Fibroblast of skin of left quadriceps (primary cell): ENCODE data around the gene SYNPO2.
"Not testable (repeated sequence)": the region's sequence is repeated elsewhere in the genome, so short reads cannot be mapped to it uniquely, and the experiment has no call there.

Experiments
- DNase-seq, 2 experiments: peaks; one replicate each; pipeline ENCODE4 v3.0.0-alpha.2; 2013; ENCODE audit warnings: low read depth in 2 of 2

Gene SYNPO2

GRCh38 chr4:118878507-118878906 lies 10.1 kb upstream of the SYNPO2 start:
- not testable (repeated sequence) for DNase-seq

- DNase-seq, result no peak
Measured at GRCh38 chr4:118879409-118879808, 9.2 kb upstream of the SYNPO2 start.

- DNase-seq, result no peak
Measured at GRCh38 chr4:118881512-118882146, 7.0 kb upstream of the SYNPO2 start.

GRCh38 chr4:118883861-118884260 lies 4.8 kb upstream of the SYNPO2 start:
- DNase-seq, result no peak

DNA sequence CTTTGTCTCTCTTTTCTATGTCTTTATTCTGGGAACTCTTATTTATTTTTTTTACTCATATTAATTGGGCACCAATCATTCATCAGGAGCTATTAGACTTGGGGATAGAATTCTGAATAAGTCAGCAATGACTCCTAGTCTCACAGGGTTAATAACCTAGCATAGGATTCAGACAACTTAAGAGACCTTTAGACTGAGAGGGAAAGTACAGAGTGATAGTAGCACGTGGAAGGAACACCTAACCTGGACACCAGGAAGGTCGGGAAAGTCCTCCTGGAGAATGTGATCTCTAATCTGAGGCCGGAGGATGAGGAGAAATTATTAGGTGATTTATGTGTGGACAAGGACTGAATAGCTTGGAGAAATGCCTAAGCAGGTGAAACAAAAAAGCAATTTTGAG lies 3.9 kb upstream of the SYNPO2 start:
- no peak for DNase-seq

DNA sequence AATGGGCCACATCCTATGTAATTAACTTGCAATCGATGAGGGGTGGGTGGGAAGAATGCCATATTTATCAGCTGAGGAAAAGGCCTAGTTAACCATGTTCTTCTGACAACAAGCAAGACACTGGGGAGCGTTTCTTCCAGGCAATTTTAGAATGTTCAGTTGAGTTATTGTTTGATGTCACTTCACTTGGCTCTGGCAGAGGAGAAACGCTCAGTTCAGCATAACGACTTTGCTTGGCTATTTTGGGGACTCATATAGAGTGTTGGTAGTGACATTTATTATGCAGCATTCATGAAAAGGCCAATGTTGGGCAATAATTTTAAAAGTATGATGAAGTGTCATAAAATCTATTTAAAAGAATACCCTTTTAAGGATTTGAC lies 648 bp downstream of the SYNPO2 start:
- no peak for DNase-seq

DNA sequence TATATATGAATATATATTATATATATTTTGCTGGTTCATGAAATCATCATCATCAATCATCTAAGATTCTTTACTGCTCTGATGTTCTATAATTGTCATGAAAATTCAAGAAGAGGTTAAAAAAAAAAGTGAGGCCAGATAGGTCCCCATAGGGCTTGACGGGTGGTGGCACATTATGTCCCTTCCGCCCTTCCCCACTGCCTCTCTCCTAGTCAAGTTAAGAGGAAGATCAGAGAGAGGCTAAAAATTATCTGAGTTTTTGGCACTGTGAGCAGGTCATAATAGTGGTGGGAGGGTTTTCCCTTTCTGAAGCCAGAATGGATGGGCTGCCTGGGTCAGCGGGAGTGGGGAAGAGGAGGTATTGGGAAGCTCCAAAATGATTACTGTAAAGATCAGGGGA lies 5.4 kb downstream of the SYNPO2 start:
- DNase-seq, result no peak

DNA sequence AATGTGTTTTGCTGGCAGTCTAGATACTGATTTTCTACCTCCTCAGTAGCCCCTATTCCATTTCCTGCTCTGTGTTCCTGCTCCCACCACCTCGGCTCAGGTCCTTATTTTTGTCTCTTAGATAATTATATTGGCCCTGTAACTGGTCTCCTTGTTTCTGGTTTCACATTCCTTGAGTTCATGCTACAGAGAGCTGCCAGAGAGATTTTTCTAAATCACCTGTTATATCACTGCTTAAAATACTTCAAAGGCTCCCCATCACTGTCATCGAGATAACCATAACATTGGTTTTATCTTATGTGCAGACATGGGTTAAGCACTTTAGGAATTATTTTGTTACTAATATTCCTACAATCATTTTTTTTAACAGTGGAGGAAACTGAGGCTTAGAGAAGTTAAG lies 9.6 kb downstream of the SYNPO2 start:
- DNase-seq, result no peak

- no peak for DNase-seq
Measured at GRCh38 chr4:118898684-118899138, 10.1 kb downstream of the SYNPO2 start.

GRCh38 chr4:118904418-118904817 lies 15.8 kb downstream of the SYNPO2 start:
- no peak for DNase-seq

- no peak for DNase-seq
Measured at GRCh38 chr4:118904935-118905334, 16.3 kb downstream of the SYNPO2 start.

- DNase-seq, result no peak
Measured at GRCh38 chr4:118905566-118905965, 16.9 kb downstream of the SYNPO2 start.

- no peak for DNase-seq
Measured at GRCh38 chr4:118909173-118909956, 20.7 kb downstream of the SYNPO2 start.

DNA sequence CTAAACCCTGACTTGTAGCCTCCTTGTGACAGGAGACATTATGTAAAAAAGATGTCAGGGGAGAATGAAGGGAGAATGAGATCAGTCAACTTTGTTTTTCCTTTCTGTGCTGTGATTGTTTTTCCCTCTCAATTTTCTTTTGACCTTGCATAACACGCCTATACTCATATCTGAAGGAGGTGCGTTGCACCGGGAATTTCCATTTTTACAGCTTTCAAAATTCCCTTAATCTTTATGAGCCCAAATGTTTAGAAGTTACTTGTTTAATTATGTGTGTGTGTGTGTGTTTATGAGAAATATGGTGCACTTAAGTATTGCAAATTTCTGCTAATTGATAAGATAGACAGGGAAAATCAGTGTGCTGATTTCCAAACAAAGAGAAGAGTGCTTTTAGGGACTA lies 21.6 kb downstream of the SYNPO2 start:
- DNase-seq, result no peak

DNA sequence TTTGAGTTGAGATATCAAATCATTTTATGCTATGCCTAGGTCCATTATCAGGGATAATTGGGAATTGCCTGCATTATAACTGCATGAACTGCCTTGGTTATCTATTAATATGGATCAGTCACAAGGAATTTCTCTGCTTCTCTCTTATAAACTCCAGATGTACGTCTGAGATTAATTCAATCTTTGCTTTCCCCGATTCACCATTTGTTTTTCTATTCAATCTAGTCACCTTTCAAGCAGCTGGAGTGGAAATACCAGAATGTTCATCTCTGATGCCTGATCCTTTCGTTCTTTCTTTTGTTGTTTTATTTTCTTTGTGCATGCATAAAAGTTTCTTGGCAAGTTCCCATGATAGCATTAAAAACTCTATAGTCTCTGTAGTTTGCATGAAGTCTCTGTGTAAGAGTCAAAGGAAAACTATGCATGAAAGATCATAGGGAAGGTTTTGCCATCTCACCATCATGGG lies 22.6 kb downstream of the SYNPO2 start:
- DNase-seq, result peak; percentile 82 to 83

GRCh38 chr4:118915468-118915867 lies 26.8 kb downstream of the SYNPO2 start:
- no peak for DNase-seq

DNA sequence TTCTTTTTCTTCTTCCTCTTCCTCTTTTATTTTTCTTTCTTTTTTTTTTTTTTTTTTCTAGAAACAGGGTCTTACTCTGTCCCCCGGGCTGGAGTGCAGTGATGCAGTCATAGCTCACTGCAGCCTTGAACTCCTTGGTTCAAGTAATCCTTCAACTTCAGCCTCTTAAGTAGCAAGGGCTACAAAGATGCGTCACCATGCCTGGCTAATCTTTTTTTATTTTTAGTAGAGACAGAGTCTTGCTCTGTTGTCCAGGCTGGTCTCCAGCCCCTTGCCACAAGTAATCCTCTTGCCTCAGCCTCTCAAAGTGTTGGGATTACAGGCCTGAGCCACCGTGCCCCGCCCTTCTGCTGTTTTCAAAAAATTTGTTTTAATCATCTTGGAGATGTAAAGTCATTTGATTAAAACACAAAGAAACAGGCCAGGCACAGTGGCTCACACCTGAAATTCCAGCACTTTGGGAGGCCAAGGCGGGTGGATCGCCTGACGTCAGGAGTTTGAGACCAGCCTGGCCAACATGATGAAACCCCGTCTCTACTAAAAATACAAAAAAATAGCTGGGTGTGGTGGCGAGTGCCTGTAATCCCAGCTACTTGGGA lies 28.1 kb downstream of the SYNPO2 start:
- DNase-seq, result no peak

DNA sequence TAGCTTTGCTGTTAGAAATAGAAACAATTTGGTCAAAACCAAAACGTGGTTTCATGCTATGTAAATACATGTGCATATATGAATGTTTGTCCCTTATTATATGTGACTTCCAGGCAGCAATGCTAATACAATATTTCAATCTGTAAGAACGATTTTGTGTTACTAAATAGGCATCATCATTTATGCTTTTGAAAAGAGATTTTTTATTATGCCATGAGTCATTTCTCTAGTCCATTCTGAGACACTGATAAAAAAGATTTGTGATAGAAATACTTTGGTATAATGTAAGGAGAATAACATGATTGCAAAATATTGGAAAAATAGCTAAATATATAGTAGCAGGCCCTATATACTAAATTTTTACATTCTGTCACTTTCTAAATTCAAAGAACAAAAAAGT lies 28.9 kb downstream of the SYNPO2 start:
- DNase-seq, result no peak

DNA sequence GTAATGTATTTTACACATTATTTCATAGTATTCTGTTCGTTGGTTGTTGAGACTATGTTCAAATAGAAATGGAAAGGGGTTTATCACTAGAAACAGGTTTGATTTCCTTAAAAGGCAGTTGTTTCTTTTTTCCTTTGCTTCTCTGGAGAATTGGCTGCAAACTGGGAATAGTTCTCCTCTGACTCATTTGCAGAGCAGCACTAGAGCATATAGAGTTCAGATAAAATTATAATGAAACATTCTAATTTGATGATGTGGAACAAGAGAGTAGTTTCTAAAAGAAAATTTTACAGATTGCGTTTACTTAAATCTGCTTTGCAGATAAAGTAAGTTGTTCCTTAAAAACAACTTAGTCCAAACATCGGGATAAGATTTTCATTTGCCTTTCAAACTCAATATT lies 29.7 kb downstream of the SYNPO2 start:
- DNase-seq, result peak; percentile 92 to 93

GRCh38 chr4:118920247-118920646 lies 31.6 kb downstream of the SYNPO2 start:
- no peak for DNase-seq

DNA sequence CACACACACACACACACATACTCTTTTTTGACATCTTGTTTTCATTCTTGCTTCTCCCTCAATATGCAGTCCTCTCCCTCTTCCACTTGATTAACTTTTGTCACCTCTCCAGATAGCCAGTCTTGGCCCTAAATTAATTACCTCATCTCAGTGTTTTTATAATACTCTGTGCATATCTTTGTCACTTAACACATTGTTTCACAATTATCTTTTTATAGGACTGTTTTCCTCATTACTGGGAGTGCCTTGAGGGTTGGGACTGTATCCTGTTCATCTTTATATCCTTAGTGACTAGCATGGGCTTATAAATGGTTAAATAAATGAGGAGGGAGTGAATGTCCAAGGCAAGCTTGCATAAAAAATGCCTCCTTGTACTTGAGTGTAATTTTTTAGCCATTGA lies 33.1 kb downstream of the SYNPO2 start:
- DNase-seq, result no peak

GRCh38 chr4:118923891-118924290 lies 35.2 kb downstream of the SYNPO2 start:
- DNase-seq, result no peak

DNA sequence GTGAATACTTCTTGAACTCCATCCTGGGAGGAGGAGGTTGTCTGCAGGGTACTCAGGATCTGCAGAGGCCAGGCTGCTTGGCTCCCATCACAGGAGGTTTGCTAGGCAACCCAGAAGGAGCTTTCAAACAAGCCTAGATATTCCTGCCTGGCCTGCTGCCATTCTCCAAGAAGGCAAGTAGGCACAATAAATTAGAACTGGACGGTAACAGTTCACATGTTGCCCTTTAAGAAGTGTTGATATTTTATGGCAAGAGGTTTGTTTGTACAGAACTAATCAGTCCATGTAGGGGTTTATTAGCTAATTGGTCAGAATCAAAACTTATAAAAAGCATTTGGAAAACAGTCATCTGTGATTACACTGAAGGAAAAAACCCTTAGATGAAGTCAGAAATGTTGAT lies 39.3 kb downstream of the SYNPO2 start:
- DNase-seq, result no peak
